Measurements from ENCODE around the gene USF2.

The USF2 gene

GRCh38 chr19:35272954-35273649 is 4.3 kb downstream of the USF2 start:
- Histone ChIP-seq H4K20me1 (ENCODE audit: insufficient read depth, low read length) (no peaks in the 10 kb centered on the region), H3K9me3 (ENCODE audit: insufficient read depth, low read length) (no peaks in the 10 kb centered on the region), H3K9ac (ENCODE audit: low read length) (peak overlapping the region; percentile 24; the same call in 1 of the 2 replicates), H3K4me2 (ENCODE audit: low read length) (peak overlapping the region; percentile 66; the same call in 1 of the 2 replicates), H3K79me2 (ENCODE audit: low read length) (peaks cover 5% of the 10 kb centered on the region), H3K27ac (ENCODE audit: low read length) (peak overlapping the region; percentile 55), H3K4me3 (ENCODE audit: low read length) (no peak overlapping the region), H3K36me3 (replicated peaks; ENCODE audit: low read depth, low read length) (peaks cover 59% of the 10 kb centered on the region), H3K27me3 (ENCODE audit: low read depth, low read length) (no peaks in the 10 kb centered on the region), H3K4me1 (ENCODE audit: low read length) (peaks cover 43% of the 10 kb centered on the region), H2AFZ (ENCODE audit: low read depth, low read length) (no peak overlapping the region)
- TF ChIP-seq EZH2phosphoT487 (IDR thresholded peaks at IDR 0.05; ENCODE audit: low read depth) (no peak), CTCF (IDR thresholded peaks at IDR 0.05; ENCODE audit: low read depth, low read length) (no peak)

GRCh38 chr19:35273686-35274259 is 5.0 kb downstream of the USF2 start:
- H3K4me3 ChIP-seq (ENCODE audit: low read length) = no peak overlapping the region
- H3K79me2 ChIP-seq (ENCODE audit: low read length) = peaks cover 5% of the 10 kb centered on the region
- H3K4me2 ChIP-seq (ENCODE audit: low read length) = no peak overlapping the region
- peaks cover 66% of the 10 kb centered on the region for H3K36me3 ChIP-seq (replicated peaks; ENCODE audit: low read depth, low read length)
- H3K27ac ChIP-seq (ENCODE audit: low read length) = no peak overlapping the region
- no peaks in the 10 kb centered on the region for H4K20me1 ChIP-seq (ENCODE audit: insufficient read depth, low read length)
- no peak overlapping the region for H3K9ac ChIP-seq (ENCODE audit: low read length)
- no peaks in the 10 kb centered on the region for H3K9me3 ChIP-seq (ENCODE audit: insufficient read depth, low read length)
- no peak for TF ChIP-seq EZH2phosphoT487 (IDR thresholded peaks at IDR 0.05; ENCODE audit: low read depth)
- TF ChIP-seq CTCF (IDR thresholded peaks at IDR 0.05; ENCODE audit: low read depth, low read length) = no peak
- H2AFZ ChIP-seq (ENCODE audit: low read depth, low read length) = no peak overlapping the region
- no peaks in the 10 kb centered on the region for H3K27me3 ChIP-seq (ENCODE audit: low read depth, low read length)
- peaks cover 43% of the 10 kb centered on the region for H3K4me1 ChIP-seq (ENCODE audit: low read length)

- peaks cover 43% of the 10 kb centered on the region for H3K4me1 ChIP-seq (ENCODE audit: low read length)
- peaks cover 5% of the 10 kb centered on the region for H3K79me2 ChIP-seq (ENCODE audit: low read length)
- TF ChIP-seq CTCF (IDR thresholded peaks at IDR 0.05; ENCODE audit: low read depth, low read length) = no peak
- no peak for TF ChIP-seq EZH2phosphoT487 (IDR thresholded peaks at IDR 0.05; ENCODE audit: low read depth)
- no peak overlapping the region for H3K4me3 ChIP-seq (ENCODE audit: low read length)
- no peaks in the 10 kb centered on the region for H4K20me1 ChIP-seq (ENCODE audit: insufficient read depth, low read length)
- H3K9me3 ChIP-seq (ENCODE audit: insufficient read depth, low read length) = no peaks in the 10 kb centered on the region
- no peak overlapping the region for H3K4me2 ChIP-seq (ENCODE audit: low read length)
- H3K27ac ChIP-seq (ENCODE audit: low read length) = no peak overlapping the region
- H2AFZ ChIP-seq (ENCODE audit: low read depth, low read length) = no peak overlapping the region
- H3K36me3 ChIP-seq (replicated peaks; ENCODE audit: low read depth, low read length) = peaks cover 71% of the 10 kb centered on the region
- no peak overlapping the region for H3K9ac ChIP-seq (ENCODE audit: low read length)
- no peaks in the 10 kb centered on the region for H3K27me3 ChIP-seq (ENCODE audit: low read depth, low read length)
Observed at GRCh38 chr19:35274323-35274722, 5.6 kb downstream of the USF2 start.

- Histone ChIP-seq H2AFZ (ENCODE audit: low read depth, low read length) (no peak overlapping the region), H3K9ac (ENCODE audit: low read length) (no peak overlapping the region), H3K27ac (ENCODE audit: low read length) (no peak overlapping the region), H3K79me2 (ENCODE audit: low read length) (no peaks in the 10 kb centered on the region), H3K4me2 (ENCODE audit: low read length) (no peak overlapping the region), H3K4me3 (ENCODE audit: low read length) (no peak overlapping the region), H3K9me3 (ENCODE audit: insufficient read depth, low read length) (no peaks in the 10 kb centered on the region), H3K27me3 (ENCODE audit: low read depth, low read length) (no peaks in the 10 kb centered on the region), H3K36me3 (replicated peaks; ENCODE audit: low read depth, low read length) (peaks cover 57% of the 10 kb centered on the region), H3K4me1 (ENCODE audit: low read length) (peaks cover 30% of the 10 kb centered on the region), H4K20me1 (ENCODE audit: insufficient read depth, low read length) (no peaks in the 10 kb centered on the region)
- TF ChIP-seq EZH2phosphoT487 (IDR thresholded peaks at IDR 0.05; ENCODE audit: low read depth) (no peak), CTCF (IDR thresholded peaks at IDR 0.05; ENCODE audit: low read depth, low read length) (no peak)
Observed at GRCh38 chr19:35276706-35277281, 8.0 kb downstream of the USF2 start.
